Stimulated activated CD8-positive, alpha-beta memory T cell treated with anti-CD3 and anti-CD28 coated beads, Interleukin-4, amount 100 ng/mL, for 24 hours (primary cell): ENCODE measurements around the gene PTGS2.

Source experiments
- DNase-seq: peaks from one replicate; pipeline ENCODE4 v3.0.0-alpha.2; 2020; ENCODE audit warnings: low read depth

PTGS2 gene

DNA sequence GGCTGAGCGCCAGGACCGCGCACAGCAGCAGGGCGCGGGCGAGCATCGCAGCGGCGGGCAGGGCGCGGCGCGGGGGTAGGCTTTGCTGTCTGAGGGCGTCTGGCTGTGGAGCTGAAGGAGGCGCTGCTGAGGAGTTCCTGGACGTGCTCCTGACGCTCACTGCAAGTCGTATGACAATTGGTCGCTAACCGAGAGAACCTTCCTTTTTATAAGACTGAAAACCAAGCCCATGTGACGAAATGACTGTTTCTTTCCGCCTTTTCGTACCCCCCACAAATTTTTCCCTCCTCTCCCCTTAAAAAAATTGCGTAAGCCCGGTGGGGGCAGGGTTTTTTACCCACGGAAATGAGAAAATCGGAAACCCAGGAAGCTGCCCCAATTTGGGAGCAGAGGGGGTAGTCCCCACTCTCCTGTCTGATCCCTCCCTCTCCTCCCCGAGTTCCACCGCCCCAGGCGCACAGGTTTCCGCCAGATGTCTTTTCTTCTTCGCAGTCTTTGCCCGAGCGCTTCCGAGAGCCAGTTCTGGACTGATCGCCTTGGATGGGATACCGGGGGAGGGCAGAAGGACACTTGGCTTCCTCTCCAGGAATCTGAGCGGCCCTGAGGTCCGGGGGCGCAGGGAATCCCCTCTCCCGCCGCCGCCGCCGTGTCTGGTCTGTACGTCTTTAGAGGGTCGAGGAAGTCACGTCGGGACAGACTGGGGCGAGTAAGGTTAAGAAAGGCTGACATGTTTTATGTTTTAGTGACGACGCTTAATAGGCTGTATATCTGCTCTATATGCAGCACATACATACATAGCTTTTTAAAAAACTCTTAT is at the start of gene PTGS2:
Gene PTGS2, minus strand, starts transcription at position 179 of the 817 bp plus-strand sequence. Its CDS starts 133 bp downstream, at position 46.
- peak; percentile 19 for DNase-seq

DNA sequence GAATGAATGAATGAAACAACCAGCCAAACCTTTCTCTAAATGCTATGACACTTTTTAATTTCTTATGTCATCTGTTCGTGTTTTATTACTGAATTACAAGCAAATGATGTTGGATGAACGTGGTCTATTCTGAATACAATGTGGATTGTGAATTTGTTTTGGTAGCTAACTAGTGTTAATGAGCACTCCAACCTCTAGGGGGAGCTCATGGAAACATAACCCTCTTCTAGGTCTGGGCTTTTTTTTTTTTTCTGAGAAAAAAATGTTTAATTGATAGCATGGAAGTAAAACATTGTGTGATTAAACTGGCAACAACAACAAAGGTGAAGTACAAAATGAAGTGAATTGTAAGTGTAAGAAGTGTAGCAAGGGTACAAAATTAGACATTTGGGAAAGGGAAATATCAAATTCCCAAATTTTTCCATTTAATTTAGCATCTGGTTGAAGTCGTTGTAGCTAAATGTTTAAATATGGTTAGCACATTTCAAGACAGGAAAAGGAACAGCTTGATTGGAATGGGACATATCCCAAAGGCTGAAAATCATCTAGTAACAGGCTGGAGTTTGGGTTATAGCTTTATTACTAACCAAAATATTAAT is 42.6 kb upstream of the PTGS2 start:
- no peak for DNase-seq

DNA sequence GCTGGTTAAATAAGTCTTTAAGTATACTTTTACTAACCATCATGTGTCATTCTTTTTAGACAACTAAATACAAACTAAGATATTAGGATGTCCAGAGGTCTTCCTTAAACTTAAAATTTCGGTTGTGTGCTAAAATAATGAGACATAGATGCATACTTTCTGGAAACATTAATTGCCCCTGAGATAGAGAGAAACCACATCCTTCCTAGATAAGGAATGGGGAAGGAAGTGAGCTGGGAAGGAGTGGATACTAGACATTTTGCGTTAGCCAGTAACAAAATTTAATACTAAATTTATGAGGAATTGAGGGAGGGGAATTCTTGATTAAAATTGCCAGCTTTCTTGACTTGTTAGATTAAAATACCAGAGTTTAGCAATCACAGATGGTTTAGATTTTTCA is 37.1 kb upstream of the PTGS2 start:
- no peak for DNase-seq

DNA sequence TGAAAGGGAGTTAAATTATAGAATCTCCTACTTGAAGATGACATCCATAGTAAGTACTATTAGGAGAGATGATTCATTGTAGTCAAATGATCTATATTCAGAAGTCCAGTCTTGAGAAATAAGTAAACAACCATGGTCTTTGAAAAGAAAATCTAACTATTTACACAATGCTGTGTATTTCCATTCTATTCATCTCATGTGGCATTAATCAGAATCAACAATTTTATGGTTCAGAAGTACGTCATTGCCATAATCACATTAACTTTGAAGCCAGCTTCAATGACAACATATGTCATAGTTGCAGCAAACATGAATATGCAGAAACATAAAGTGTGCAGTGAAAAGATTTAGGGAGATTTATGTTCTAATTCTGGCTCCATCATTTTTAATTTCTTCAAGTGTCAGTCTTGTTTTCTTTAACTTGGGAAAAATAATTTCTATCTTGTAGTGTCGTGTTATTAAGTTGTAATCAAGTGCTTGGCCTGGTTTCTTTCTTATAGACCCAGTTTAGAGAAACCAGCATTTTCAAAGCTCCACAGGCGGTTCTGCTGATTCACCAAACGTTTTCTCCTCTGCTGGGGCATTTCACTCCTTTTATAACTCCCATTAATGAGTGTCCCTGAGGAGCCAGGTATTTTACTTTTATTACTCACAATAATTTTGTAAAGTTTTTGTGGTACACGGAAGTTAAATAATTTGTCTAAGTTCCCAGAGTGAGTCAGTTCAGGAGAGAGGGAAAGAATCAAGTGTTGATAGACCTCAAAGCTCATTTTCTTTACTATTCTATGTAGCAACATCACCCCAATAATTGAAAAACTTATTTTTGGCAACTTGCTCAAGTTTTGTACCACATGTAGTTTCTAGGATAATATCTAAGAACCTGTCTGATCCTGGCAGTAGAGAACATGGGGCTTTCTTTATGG is 35.9 kb upstream of the PTGS2 start:
- no peak for DNase-seq

DNA sequence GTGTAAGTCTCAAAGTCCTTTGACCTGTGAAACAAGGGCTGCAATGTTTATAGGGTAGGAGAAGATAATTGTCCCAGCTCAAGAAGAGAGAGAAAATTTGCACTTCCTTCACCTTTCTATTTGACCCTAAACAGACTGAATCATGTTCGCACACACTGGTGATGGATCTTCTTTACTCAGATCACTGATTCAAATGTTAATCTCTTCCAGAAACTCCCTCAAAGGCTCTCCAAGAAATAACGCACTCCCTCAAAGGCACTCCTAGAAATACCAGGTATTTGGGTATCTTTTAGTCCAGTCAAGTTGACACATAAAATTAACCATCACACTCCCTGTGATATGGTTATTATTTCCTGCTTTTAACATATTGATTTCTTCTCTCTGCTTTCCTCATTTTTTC is 30.5 kb upstream of the PTGS2 start:
- no peak for DNase-seq

DNA sequence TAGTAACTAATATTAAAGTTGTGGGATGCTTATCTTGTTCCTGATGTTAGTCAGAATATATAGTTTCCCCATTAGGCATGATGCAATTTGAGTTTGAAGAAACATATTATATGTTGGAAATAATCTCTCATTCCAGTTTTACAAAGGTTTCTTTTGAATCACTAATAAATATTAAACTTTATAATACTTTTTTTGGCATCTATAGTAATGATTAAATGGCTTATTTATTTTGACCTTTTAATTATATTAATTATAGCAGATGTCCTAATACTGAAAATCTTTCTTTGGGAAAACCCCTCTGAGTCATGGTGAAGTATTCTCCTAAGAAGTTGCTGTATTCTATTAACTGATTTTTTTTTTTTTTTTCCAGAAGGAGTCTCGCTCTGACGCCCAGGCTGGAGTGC is 28.5 kb upstream of the PTGS2 start:
- no peak for DNase-seq

DNA sequence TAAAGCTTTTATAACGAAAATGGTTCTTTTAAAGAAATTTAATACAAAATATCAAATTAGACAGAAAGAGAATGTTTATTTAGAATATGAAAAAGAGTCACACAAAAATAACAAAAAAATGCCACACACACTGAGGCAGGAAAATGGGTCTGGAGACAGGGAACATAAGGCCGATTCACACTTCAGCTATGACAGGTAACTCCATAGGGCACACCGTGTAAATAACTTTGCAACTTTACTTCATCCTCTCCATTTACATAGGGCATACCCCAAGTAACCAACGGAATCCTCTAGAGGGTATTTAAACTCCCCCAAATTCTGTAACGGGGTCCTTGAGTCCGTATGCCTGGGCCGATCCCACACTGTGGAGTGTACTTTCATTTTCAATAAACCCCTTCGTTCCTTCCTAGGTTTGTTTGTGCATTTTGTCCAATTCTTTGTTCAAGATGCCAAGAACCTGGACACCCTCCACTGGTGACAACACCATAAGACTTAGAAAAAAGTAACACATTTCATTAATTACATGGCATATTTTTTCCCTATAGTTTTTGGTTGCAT is 23.1 kb upstream of the PTGS2 start:
- no peak for DNase-seq

DNA sequence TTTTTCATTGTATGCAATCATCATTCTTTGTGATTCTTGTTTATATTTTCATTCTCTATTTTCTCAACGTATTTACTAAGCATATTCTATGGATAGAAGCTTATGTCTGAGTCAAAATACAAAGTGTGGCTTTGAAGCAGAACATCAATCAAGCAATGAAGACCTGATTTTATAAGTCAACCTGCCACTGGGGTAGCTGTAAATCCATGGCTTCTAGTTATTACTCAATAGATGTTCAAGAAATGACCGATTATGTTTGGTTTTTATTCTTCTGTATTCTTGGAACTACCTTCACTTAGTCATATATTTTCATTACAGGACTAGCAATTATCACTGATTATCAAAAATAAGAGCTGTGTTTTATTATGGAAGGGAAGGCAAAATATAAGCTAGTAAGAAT is 20.5 kb upstream of the PTGS2 start:
- DNase-seq = no peak

DNA sequence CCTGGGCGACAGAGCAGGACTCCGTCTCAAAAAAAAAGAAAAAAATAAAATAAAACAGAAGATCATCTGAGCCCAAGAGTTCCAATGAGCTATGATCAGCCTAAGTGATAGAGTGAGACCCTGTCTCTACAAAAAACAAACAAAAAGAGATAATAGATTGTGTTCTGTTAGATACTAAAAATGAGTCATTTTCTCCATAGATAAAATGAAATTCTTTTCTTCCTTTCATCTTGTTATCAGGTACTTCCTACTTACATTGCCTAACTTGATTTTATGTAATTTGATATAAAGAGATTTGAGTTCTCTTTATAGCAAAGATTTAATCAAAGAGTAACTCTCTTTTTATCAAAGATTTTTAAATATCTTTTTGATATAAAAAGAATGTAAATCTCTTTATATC is 19.3 kb upstream of the PTGS2 start:
- DNase-seq = no peak

DNA sequence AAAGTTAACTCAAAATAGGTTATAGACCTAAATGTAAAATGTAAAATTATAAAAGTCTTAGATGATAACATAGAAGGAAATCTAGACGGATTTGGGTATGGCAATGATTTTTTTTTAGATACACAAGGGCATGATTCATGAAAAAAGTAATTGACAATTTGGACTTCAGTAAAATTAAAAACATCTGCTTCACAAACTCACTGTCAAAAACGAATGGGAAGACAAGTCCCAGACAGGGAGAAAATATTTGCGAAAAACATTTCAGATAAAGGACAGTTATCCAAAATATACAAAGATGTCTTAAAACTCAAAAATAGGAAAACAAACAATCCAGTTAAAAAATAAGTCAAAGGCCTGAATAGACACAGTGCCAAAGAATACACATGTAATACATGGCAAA is 9.7 kb upstream of the PTGS2 start:
- no peak for DNase-seq

DNA sequence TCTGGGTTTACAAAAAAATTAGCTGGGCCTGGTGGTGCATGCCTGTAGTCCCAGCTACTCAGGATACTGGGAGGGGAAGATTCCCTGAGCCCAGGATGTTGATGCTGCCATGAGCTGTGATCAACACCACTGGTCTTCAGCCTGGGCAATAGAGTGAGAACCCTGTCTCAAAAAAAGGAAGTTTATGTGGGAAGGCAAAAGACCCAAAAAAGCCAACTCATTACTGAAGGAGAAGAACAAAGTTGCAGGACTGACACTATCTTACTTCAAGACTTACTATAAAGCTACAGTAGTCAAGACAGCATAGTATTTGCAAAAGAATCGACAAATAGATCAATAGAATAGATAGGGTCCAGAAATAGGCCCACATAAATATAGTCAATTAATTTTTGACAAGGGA is 9.2 kb upstream of the PTGS2 start:
- DNase-seq = no peak

DNA sequence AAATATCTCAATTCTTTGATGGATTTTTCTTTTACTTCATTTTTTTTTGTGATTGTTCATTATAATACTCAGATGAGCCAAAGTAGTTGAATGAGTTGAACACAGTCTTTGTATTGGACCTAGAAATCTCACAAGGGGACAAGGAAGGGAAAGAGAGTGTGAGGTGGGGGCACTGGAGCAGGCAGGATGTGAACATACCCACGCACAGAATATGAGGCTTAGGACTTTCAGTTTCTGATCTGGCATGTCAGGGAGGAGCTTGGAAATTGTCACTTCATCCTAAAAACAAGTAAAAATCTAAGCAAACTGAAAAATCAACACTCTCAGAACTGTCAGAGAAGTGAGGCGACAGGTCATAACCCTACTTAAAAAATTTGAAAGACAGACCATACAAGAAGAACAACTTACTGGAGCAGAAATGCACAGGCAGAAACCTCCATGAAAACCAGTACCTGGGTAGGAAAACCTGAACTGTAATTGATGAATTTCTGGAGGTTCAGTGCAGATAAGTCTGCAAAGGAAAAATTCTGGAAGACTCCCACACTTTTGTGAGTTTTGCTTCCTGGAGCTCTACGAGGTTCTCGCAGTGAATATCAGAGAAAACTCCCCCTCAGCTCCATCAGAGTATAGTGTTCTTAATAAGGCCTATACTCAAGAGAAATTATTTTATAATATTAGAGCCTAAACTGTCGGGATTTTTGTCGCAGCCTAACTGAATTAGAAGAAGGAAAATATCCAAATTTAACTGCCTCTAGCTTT is 3.6 kb upstream of the PTGS2 start:
- DNase-seq = no peak

DNA sequence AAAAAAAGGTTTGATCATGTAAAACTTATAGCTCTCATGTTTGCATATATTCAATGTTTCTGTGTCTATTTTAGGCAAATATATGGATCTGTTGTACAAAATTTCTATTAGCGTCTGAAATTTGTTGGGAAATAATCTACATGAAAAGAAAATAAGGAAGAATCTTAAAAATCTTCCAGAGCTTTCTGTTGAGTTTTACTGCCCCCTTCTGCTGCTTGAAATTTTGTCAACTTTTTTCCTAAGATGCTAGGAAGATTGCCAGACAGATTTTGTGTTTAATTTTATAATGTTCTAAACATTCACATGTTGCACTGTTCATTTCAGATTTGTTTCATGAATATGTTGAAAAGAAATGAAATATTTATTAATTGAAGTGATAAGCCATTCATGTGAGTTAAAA is 2.5 kb upstream of the PTGS2 start:
- DNase-seq = no peak

DNA sequence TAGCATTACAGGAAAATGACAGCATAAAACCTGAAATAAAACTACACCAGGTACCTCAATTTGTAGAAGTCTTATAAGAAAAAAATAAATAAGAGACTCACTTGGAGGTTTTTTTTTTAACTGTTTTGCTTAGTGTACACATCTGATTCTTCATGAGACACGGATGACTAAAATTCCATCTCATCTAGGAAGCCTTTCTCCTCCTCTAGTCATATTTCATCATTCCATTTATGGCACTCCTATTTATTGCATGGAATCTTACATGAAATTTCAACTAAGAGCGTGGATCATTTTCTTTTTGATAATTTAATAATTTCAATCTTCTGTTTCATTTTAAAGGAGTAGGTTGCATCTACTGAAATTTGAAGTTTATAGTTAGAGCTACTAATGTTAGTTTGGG is 1.6 kb upstream of the PTGS2 start:
- DNase-seq = no peak

DNA sequence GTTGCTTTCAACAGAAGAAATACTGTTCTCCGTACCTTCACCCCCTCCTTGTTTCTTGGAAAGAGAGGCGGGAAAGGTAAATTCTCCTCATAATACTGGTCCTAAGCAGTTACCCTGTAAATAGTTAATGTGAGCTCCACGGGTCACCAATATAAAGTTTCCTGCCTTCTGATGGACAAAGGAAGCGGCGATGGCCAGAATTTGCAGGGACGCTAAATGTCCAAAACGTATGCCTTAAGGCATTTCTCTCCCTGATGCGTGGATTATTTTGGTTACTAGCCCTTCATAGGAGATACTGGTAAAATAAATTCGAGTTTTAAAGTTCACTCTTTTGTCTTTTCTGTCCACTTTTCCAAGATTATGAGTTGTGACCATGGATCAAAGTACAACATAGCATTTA is 898 bp upstream of the PTGS2 start:
- DNase-seq = no peak

DNA sequence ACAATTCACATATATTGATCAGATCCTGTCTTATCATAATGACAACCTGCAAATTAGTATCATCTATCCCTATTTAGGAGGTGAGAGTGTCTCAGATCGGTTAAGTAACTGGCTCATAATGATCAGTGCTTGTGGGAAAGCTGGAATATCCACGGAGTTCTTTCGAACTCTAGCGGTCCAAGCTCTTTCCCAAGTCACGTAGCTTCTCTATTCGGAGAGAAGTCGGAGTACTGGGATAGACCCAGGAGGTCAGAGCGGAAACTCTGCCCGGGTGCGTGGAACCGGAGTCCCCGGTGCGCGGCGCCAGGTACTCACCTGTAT is 339 bp downstream of the PTGS2 start:
- DNase-seq = no peak

DNA sequence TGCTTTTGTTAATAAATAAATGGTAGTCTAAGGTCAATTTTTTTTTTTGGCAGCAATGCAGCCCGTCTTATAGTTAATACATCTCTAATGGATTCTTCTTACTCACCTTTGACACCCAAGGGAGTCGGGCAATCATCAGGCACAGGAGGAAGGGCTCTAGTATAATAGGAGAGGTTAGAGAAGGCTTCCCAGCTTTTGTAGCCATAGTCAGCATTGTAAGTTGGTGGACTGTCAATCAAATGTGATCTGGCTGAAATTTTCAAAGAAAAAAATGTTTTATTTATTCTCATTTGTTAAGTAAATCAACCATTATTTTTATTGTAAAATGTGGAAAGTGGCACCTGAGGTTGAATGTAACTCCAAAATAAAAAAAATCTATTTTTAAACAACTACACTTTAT is 2.1 kb downstream of the PTGS2 start:
- DNase-seq = no peak

DNA sequence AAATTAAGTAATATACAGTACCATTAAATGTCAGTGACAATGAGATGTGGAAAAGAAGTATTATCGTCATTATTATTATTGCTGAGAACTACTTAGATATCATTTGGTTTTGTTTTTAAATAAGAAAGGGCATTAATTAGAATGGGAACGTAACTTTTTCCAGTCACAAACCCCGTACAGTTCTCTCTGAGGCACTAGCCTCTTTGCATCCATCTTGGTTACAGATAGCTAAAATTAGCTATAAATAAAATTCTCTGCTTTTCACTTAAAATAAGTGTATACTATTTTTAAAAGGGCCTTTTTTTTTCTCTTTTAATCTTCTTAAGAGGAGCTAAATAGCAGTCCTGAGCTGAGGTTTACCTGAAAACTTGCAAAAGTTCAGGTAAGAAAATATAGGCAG is 7.6 kb downstream of the PTGS2 start:
- no peak for DNase-seq

DNA sequence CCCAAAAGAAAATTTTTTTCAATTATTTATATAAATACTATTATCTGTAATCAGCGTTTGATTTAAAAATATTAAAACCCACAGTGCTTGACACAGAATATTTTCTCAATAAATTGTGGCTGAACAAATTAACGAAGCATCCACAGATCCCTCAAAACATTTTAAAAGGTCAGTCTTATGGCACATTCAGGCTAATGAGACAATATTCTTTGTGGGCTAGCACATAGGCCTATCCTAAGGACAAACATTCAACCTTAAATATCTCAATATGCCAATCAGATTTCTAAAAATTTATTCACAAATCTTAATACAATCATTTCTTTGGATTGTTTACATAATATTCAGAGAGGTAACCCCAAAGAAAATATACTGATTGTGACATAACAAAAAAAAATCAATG is 8.1 kb downstream of the PTGS2 start:
- no peak for DNase-seq

DNA sequence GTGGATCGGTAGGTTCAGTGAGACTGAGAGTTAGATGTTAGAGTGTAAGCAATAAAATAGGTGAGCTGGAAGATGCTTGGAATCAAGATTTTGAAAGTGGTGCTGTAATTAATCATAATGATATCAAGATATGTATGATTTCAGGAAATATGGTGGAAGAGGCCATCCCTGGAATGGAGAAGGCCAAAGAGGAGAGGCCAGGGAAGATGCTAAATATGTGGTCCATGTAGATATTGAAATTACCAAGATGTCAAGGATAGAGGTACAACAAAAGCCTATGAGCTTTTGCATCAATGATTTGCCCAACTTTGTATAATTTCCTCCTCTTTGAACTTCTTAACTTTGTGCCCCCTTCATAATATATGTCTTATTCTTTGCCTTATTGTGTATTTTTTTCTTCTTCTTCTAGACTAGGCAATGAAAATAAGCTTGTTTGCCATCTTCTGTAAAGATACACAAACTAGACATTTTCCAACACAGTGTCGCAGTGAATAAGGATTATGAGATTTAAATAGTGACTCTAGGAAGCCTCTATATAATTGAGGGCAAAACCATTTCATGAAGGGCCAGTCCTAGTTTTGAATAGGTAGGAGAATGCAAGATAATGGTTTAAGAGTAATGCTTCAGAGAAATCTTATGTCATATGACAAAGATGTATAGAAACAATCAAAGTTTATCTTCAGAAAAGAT is 8.9 kb downstream of the PTGS2 start:
- DNase-seq = no peak
